ENCODE results near the gene ANTXR1.

GRCh38 chr2:69205076-69205475 is 192.1 kb downstream of the ANTXR1 start:
- TF ChIP-seq POLR2AphosphoS5 (IDR thresholded peaks at IDR 0.05; ENCODE audit: low read depth, low read length) (no peak), POLR2A (IDR thresholded peaks at IDR 0.05; ENCODE audit: low read depth, low read length) (no peak)
